ENCODE measurements around the gene MBTD1. TPM values are rescaled to one million over a fixed set of nuclear protein-coding genes. Genes with fewer than 3 reads are reported as not detected.
A peak's percentile ranks its signal among the peaks of the same experiment; 100 is the strongest.
"Not testable (repeated sequence)": the region's sequence is repeated elsewhere in the genome, so short reads cannot be mapped to it uniquely, and the experiment has no call there.

MBTD1 gene
- total RNA-seq, 1 donor from 2014 or later: 41.9 TPM

DNA sequence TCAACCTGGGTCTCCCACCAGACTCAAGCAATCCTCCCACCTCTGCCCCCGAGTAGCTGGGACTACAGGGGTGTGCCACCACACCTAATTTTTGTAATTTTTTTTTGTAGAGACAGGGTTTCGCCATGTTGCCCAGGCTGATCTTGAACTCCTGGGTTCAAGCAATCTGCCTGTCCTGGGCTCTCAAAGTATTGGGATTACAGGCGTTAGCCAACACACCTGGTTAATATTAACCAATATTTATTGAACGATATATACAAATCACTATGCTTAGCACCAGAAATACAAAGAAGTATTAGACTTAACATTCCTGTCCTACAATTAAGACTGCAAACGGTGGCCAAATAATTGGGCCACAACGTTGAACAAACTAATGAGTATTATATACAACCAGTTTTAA is 4.2 kb downstream of the MBTD1 start:
- DNase-seq (ENCODE audit: low spot score): no peak

DNA sequence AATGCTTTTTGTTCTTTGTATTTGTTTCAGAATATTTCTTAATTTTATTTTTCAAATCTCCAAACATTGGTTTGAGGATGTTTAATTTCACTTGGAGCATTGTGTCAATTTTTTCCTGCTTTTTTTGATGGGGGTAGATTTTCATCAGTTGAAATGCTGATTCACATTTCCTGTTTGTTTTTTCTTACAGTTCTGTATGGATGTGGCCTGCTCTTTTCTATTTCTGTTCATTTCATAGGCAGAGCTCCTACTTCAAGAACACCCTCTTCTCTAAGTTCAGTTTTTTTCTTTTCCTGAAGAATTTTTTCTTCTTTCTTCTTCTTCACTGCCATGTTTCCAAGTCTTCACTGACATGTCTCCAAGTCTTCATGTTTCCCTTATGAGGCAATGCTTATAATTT is 8.8 kb downstream of the MBTD1 start:
- DNase-seq (ENCODE audit: low spot score): no peak

DNA sequence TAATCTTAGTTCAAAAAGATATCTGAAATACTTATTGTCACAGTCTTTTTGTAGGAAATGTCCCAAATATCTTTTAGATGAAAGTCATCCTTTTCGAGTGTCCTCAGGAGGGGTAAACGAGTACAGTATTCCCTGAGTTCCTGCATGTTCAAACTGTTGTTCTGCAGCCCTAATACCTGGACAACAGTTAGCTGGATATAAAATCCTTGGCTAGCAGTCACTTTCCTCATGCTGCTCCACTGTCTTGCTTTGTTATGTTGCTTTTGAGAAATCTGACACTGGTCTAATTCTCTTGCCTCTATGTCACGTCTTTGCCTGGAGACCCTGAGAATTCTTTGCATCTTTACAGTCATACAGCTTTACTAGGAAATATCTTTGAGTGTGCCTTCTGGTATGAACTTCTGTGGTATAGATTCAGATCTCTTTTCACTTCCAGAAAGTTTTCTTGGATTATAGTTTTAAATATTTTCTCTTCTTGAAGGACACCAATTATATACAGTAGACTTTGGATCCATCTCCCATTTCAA is 9.5 kb downstream of the MBTD1 start:
- no peak for DNase-seq (ENCODE audit: low spot score)

DNA sequence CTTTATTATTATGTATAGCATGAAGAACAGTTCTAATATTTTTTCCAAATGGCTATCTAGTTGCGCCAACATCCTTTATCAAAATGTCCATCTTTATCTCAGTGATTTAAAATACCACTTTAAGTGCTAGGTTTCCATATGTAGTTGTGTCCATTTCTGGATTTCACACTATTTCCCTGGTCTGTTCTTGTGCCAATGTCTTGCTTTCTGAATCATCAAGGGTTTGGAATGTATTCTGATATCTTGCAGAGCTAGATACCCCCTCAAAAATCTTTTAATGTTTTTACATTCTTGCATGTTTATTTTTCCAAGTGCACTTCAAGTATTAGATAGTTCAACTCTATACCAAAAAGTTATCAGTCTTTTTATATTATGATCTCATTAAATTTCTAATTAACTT is 14.3 kb downstream of the MBTD1 start:
- peak; percentile 45 for DNase-seq (ENCODE audit: low spot score)

DNA sequence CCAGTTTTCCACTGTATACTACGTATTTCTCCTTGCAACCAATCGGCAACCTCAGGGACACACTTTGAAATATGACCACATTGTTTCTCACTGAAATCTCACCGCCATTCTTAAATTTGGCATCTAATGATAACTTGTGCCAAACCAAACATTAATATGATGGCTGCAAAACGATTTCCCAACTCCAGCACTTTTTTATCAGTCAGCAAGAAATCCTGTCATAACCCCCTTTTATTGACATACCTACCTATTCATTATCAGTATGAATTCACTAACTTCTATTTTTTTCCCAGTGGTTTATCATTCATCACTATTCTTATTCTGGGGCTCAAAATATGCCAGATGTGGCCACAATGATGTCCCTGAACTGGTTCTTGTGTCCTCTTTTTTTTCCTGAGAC is 15.8 kb downstream of the MBTD1 start:
- no peak for DNase-seq (ENCODE audit: low spot score)

DNA sequence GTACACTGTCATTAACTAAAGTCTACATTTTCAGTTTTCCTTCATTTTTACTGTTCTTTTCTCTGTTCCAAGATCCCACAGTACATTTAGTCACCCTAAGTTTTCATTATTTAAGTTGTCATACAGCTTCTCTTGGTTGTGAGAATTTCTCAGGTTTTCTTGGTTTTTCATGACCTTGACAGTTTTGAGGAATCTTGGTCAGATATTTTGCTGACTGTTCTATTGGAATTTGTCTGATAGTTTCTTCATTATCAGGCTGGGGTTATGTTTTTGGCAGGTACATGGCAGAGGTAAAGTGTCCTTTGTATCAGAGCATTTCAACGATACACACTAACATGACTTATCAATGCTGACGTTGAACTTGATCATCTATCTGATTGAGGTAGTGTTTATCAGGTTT is 19.6 kb downstream of the MBTD1 start:
- DNase-seq (ENCODE audit: low spot score): no peak

DNA sequence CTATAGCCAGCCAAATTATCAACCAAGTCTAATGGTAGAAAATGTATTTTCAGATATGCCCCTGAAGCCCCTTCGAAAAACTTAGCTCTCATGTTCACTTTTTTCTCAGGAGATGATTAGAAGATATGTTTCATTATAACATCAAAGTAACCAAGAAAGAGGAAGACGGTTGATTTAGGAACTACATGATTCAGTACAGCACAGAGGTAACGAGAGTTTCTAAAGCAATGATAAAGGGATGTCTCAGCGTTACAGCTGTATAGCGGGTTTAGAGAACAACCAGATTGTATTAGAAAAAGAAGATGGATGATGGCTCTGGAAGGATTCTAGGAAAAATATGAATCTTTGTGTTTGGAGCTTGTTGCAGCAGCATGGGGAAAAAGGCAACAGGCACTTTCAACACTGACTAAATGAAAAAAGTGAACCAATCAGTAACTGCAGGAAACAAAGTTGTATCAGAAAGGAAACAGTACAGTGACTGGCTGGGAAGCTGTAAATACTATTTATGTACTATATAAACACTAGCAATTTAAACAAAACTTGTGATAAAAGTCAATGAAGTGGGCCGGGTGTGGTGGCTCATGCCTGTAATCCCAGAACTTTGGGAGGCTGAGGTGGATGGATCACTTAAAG is 21.5 kb downstream of the MBTD1 start:
- no peak for DNase-seq (ENCODE audit: low spot score)

DNA sequence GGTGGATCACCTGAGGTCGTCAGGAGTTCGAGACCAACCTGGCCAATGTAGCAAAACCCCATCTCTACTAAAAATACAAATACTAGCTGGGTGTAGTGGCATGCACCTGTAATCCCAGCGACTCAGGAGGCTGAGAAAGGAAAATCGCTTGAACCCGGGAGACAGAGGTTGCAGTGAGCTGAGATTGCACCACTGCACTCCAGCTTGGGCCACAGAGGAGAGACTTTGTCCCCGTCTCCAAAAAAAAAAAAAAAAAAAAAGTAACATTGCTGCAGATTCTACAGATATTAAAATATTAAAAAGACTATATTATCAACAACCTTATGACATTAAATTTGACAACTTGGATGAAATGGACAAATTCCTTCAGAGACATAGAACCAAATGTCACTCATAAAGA is 25.7 kb downstream of the MBTD1 start:
- DNase-seq (ENCODE audit: low spot score): no peak

DNA sequence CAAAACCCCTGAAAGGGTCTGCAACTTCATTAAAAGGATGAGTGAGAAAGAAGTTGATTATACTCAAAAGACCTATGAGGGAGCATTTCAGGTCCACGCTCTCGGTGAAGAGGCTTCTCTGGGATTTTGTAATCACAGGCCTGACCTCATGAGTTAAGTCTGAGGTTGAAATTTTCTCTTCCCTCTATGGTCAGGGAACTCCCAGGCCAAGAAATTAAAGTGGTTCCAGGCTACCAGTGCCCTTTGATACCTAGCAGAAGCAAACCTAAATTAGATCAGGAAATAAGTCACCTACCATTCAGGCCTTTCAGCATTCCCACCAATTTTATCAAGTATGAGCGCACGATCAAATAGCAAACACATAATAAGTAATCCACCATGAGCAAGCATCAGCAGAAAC is 27.9 kb downstream of the MBTD1 start:
- DNase-seq (ENCODE audit: low spot score): no peak

DNA sequence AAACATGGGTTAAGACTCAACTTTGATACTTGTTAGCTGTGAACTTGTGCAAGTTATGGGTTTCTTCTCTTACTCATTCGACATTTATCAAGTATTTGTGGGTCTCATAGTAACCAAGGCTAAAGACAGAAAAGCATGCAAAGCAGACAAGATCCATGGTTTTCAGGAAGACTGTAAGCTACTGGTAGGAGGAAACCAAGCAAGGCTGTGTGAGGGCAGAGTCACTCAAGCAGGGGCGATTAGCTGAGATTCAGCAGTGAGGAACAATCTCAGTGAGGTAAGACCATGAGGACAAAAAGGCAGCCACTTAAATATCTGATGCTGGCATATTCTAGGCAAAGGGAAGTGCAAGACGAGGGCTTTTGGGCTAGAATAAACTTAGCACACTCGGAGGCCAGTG is 29.5 kb downstream of the MBTD1 start:
- DNase-seq (ENCODE audit: low spot score): no peak

DNA sequence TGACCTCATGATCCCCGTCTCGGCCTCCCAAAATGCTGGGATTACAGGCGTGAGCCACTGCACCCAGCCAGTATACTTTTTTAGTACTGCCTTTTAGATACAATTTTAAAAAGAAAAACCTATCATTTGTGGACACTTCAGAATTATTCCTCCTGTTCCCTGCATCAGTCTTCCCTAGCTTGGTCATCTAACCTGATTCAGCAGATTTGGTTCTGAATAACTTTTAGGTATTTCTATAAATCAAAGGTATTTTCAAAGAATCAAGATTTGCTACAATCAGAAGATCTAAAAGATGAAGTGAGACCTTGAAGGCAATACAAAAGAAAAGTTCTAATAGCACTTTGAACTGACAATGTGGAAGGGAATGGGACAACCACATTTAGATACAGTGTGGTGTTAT is 30.0 kb downstream of the MBTD1 start:
- no peak for DNase-seq (ENCODE audit: low spot score)

DNA sequence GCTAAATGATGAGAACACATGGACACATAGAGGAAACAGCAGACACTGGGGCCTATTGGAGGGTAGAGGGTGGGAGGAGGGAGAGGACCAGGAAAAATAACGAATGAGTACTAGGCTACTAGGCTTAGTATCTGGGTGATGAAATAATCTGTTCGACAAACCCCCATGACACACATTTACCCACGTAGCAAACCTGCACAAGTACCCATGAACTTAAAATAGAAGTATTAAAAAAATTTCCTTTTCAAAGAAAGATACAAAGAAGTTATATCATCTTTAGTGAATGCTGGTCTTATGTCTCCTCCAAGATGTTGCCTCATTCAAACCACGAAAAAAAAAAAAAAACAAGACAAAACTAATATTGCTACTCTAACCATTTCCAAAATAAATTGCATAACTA is 31.7 kb downstream of the MBTD1 start:
- DNase-seq (ENCODE audit: low spot score): no peak

DNA sequence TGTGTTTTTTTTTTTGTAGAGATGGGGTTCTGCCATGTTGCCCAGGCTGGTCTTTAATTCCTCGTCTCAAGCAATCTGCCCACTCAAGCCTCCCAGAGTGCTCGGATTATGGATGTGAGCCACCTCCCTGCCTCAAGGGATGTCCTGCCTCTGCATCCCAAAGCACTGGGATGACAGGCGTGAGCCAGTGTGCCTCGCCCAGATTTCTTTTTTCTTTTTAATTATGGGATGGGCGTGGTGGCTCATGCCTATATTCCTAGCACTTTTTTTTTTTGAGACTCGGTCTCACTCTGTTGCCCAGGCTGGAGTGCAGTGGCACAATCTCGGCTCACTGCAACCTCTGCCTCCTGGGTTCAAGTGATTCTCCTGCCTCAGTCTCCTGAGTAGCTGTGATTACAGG is 34.3 kb downstream of the MBTD1 start:
- not testable (repeated sequence) for DNase-seq (ENCODE audit: low spot score)

DNA sequence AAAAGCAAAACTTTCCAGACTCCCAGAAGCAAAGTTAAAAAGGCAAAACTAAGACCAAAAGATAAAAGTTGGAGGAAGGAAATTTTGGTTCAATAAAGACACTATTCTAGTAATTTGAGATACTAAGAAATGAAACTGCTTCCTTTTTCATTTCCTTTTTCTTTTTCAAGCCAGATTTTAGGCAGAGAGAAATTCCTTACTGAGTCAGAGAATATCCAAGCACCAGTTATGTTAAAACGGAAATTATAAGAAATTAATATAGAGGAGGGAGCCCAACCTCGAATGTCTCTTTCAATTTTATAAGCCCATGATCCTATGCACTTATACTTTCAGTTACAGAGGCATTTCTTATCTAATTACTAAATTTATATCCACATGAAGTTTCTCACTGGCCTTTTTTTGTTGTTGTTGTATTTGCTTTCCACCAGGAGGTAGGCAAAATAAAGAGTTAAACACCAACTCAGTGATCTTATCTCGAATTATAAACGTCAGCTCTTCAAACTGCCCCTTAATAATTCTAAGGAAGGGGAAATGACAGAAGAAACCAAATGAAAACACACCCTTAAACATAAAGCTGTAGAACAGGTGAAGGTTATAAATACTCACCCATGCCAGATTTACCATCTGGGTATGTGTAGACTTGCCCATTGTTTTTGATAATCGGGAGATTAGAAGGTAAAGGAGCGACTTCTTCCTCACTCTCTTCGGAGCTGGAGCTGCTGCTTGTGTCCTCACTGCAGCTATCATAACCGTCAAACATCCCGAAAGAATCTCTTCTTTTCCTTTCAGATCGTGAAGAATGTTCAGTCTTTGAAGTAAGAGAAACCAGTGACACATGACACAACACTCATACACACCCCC is 35.2 kb downstream of the MBTD1 start:
- no peak for DNase-seq (ENCODE audit: low spot score)

DNA sequence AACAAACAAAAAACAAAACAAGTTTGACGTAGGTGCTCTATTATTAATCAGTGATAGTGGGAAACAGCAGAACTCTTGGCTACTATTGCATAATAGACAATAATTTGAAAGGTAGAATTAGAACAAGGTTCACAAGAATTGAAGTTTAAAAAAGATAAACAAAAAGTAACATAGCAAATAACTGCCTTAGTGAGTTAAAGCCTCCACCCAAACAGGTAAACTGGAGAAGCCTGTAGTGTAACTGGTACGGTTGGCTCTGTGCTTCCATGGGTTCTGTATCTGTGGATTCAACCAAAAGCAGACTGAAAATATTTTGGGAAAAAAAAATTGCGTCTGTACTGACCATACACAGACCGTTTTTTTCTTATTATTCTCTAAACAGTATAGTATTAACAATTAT is 38.5 kb downstream of the MBTD1 start:
- no peak for DNase-seq (ENCODE audit: low spot score)

DNA sequence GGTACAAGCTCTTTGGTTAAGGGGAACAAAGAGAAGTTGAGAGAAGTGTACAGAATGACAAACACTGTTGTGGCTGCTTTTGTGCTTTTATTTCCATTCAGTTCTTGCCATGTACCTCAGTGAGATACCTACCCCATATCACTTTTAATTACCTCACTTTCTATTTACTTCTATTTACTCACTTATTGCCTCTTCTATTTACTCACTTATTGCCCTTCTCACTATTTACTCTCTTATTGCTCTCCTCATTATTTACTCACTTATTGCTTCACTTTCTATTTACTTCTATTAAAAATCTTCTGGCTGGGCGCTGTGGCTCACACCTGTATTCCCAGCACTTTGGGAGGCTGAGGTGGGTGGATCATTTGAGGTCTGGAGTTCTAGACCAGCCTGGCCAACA is 41.9 kb downstream of the MBTD1 start:
- no peak for DNase-seq (ENCODE audit: low spot score)

DNA sequence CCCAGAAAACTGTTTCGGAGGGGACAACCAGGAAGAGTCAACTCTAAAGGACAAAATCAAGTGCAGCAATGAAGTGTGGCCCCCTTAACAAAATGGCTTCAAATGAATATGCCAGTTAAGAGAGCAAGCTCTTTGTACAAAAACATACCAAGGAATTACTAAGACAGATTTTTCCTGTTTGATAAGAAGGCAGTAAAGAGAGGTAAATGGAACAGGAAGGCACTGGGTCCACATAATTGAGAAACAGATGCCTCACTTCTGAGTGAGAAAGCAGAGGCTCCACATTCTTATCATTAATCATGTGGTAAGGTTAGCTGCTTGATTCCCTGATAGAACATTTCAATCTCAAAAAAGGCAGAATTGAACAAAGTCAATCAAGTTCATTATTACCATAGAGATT is 44.9 kb downstream of the MBTD1 start:
- DNase-seq (ENCODE audit: low spot score): no peak

DNA sequence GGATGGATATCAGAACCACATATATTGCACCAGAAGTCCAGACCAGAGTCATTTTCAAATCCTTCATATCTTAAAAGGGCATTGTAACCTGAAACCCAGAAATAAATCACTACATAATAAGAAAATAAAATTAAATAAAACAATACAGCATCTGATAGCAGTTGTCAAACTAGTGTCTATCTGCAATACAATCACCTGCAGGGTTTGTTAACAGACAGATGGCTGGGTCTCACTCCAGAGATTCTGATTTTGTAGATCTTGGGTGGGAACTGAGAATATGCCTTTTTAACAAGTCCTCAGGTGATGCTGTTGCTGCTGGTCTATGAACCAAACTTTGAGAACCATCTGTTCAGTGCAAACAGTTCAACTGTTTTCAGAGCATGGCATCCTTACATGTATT is 56.0 kb downstream of the MBTD1 start:
- no peak for DNase-seq (ENCODE audit: low spot score)

DNA sequence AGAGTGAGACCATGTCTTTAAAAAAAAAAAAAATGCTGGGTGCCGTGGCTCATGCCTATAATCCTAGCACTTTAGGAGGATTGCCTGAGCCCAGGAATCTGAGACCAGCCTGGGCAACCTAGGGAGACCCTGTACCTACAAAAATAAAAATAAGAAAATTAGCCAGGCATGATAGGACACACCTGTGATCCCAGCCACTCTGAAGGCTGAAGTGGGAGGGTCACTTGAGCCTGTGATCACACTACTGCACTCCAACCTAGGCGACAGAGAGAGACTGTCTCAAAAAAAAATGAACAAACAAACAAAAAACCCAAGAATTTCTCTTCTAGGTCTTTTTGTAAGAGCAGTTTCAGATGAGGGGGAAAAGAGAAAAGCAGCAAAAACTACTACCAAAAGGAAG is 59.0 kb downstream of the MBTD1 start:
- DNase-seq (ENCODE audit: low spot score): no peak

DNA sequence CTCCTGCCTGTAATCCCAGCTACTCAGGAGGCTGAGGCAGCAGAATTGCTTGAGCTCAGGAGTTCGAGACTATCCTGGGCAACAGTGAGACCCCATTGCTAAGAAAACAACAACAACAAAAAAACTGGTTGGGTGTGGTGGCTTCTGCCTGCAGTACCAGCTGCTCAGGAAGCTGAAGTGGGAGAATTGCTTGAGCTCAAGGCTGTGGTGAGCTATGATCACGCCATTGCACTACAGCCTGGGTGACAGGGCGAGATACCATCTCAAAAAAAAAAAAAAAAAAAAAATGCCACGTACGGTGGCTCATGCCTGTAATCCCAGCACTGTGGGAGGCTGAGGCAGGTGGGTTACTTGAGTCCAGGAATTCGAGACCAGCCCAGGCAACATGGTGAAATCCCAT is 59.6 kb downstream of the MBTD1 start:
- no peak for DNase-seq (ENCODE audit: low spot score)

DNA sequence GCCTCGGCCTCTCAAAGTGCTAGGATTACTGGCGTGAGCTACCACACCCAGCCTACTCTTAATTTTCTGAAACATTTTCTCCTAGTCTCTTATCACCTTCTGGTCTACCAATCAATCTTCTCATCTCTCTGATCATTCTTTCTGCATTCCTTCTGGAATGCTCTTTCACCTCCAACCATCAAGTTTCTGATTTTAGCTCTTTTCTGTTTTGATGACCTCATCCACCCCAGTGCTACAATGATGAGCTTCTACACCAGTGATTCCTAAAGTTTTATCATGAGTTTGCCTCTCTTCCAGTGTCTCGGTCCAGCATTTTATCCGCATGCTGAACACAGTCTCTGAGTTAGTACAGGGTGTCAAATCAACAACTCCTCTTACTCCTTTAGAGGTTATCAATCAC is 62.1 kb downstream of the MBTD1 start:
- no peak for DNase-seq (ENCODE audit: low spot score)

DNA sequence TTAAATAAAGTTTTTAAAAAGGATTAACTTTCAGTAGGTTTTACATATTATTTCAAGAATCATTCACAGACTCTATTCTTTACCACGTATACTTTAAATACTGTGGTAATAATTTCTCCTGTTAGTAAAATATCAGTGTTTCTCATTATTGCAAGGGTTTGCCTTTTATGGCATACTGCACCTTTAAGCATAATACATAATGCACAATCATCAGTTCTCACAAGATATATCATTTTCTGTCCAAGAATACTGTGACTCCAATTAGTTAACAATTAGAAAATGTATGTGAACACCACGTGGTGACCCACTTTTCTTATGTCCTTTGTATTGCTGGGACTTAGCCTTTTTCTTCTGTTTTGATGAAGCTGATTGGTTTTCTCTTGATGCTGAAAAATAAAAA is 68.0 kb downstream of the MBTD1 start:
- no peak for DNase-seq (ENCODE audit: low spot score)

DNA sequence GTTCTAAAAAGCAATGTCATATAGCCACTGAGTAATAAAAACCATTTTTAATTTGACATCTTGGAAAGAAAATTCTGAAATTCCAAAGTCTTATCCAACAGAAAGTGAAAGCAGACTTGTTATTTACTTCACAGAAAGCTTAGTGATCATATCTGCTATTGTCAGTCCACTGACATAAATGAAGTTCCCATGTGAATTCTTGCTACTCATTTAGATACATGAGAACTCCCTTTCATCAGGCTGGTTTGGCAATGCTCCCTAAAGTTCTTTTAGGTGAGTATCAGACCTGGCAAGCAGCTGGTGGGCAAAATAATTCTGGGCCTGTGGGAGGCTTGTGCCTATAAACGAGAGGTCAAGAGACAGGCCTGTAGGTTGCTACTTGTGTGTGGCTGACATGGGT is 70.2 kb downstream of the MBTD1 start:
- DNase-seq (ENCODE audit: low spot score): no peak
